Choroid plexus epithelial cell (primary cell): ENCODE results near the gene CSNK2B.

Source experiments
- DNase-seq: peaks from one replicate; pipeline ENCODE4 v3.0.0-alpha.2; 2010; ENCODE audit warnings: low read depth
- H3K4me3 ChIP-seq: 2 replicates; pipeline ENCODE4 v1.5.1; 2011; ENCODE audit warnings: low read depth, mild to moderate bottlenecking, control low read depth, low read length, moderate library complexity
- CTCF ChIP-seq: conservative IDR thresholded peaks from 2 replicates; pipeline ENCODE4 v1.5.1; 2011; ENCODE audit warnings: low read depth, mild to moderate bottlenecking, control low read depth, inconsistent platforms, low read length, moderate library complexity

CSNK2B gene

GRCh38 chr6:31622684-31623091 is 43.2 kb upstream of the CSNK2B start:
- TF ChIP-seq CTCF = no peak
- H3K4me3 ChIP-seq = no peak overlapping the region
- no peak for DNase-seq

DNA sequence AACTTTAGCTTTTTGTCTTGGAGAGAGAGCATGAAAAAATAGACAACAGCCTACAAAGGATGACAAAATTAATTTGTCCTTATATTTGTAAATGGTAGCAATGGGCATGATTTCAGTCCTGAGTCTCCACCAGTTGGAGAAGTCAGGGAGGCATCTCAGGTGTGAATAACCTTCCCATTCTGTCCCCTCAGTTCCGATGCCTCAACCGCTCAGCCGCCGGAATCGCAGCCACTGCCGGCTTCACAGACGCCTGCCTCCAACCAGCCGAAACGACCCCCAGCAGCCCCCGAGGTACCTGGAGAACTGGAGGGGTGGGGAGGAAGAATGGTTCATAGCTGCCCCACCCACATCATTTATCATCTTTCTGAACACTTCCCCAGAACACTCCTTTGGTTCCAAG is 41.8 kb upstream of the CSNK2B start:
- TF ChIP-seq CTCF = no peak

GRCh38 chr6:31626952-31627351 is 38.9 kb upstream of the CSNK2B start:
- peak; percentile 45 for DNase-seq
- TF ChIP-seq CTCF = no peak
- no peak overlapping the region for H3K4me3 ChIP-seq

More for the DNA sequence above, 41.8 kb upstream of the CSNK2B start:
- no peak overlapping the region for H3K4me3 ChIP-seq
- no peak for DNase-seq

DNA sequence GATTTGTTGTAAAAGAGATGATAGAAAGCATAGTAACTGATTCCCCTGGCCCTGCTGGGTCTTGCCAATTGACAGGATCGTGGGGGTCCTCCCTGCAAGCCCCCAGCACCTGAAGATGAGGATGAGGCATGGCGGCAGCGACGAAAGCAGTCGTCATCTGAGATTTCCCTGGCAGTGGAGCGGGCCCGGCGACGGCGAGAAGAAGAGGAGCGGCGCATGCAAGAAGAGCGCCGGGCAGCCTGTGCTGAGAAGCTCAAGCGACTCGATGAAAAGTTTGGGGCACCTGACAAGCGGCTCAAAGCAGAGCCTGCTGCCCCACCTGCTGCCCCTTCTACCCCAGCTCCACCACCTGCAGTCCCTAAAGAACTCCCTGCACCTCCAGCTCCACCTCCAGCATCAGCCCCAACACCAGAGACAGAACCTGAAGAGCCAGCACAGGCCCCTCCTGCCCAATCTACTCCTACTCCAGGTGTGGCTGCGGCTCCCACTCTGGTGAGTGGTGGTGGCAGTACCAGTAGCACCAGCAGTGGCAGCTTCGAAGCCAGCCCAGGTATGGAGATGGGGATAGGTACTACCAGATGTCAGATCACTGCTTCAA is 38.1 kb upstream of the CSNK2B start:
- no peak for TF ChIP-seq CTCF
- H3K4me3 ChIP-seq = no peak overlapping the region
- no peak for DNase-seq

DNA sequence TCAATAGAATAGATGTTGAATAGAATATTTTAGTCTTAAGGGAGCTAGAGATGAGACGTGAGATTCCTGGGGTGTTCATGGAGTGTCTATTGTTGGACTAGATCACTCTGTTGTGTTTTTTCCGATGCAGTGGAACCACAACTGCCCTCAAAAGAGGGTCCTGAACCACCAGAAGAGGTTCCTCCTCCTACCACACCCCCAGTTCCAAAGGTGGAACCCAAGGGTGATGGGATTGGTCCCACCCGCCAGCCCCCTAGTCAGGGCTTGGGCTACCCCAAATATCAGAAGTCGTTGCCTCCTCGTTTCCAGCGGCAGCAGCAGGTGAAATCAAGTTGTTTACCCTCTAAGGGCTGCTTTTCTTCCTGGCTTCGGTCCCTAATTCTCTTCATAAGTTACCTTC is 36.9 kb upstream of the CSNK2B start:
- H3K4me3 ChIP-seq = no peak overlapping the region
- TF ChIP-seq CTCF = no peak
- DNase-seq = no peak

DNA sequence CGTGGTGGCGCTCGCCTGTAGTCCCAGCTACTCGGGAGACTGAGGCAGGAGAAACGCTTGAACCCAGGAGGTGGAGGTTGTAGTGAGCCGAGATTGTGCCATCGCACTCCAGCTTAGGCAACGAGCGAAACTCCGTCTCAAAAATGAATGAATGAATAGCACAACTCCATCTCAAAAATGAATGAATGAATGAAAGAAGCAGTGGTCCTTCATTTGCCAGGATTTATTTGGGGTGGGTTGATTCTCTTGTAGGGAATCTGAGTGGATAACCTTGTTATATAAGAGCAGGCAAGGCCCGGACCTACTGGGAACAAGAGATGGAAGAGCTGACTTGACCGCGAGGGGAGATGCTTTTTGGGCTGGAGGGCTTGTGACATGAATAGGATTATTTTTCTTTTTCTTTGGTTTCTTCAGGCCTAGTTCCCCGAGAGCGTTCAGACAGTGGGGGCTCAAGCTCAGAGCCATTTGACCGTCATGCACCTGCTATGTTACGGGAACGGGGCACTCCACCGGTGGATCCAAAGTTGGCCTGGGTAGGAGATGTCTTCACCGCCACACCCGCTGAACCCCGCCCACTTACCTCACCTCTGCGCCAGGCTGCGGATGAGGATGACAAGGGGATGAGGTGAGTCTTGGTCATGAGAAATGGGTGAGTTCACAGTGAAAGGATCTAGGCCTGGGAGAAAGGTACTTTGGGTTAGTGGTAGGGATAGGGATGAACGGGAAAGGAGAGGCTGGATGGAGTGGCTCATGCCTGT is 35.5 kb upstream of the CSNK2B start:
- DNase-seq = no peak
- no peak overlapping the region for H3K4me3 ChIP-seq
- no peak for TF ChIP-seq CTCF

DNA sequence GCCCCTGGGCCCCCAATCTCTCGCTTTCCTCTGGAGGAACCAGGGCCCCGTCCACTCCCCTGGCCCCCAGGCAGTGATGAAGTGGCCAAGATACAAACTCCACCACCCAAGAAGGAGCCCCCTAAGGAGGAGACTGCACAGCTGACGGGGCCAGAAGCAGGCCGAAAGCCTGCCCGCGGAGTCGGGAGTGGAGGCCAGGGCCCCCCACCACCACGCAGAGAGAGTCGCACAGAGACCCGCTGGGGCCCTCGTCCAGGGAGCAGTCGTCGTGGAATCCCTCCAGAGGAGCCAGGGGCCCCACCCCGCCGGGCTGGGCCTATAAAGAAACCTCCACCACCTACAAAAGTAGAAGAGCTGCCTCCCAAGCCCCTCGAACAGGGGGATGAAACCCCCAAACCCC is 34.7 kb upstream of the CSNK2B start:
- TF ChIP-seq CTCF = no peak
- no peak for DNase-seq
- no peak overlapping the region for H3K4me3 ChIP-seq
